Hematopoietic multipotent progenitor cell treated with erythropoietin and hydrocortisone succinate and interleukin-3 and kit ligand, for 17 days (in vitro differentiated cells): ENCODE data around the gene SERPINA1.
"Not testable (repeated sequence)": the region's sequence is repeated elsewhere in the genome, so short reads cannot be mapped to it uniquely, and the experiment has no call there.

Source experiments
- DNase-seq: peaks from one replicate; pipeline ENCODE4 v3.0.0-alpha.2; 2015; ENCODE audit warnings: low spot score

The SERPINA1 gene

GRCh38 chr14:94388384-94389103 lies at the start of gene SERPINA1:
SERPINA1 (minus strand) TSS chr14:94388602; CDS start chr14:94383237, 5,365 bp downstream.
- no peak for DNase-seq

GRCh38 chr14:94428610-94429009 lies 40.2 kb upstream of the SERPINA1 start:
- DNase-seq: no peak

- no peak for DNase-seq
These were observed 38.7 kb upstream of the SERPINA1 start for GRCh38 chr14:94427016-94427613.

GRCh38 chr14:94426526-94426925 lies 38.1 kb upstream of the SERPINA1 start:
- no peak for DNase-seq

GRCh38 chr14:94424371-94424770 lies 36.0 kb upstream of the SERPINA1 start:
- no peak for DNase-seq

- DNase-seq: peak; percentile 10
These were observed 35.2 kb upstream of the SERPINA1 start for GRCh38 chr14:94423453-94424056.

- DNase-seq: no peak
These were observed 32.9 kb upstream of the SERPINA1 start for GRCh38 chr14:94421316-94421715.

- DNase-seq: not testable (repeated sequence)
These were observed 29.2 kb upstream of the SERPINA1 start for GRCh38 chr14:94417497-94418205.

- DNase-seq: no peak
These were observed 24.6 kb upstream of the SERPINA1 start for GRCh38 chr14:94412671-94413638.

GRCh38 chr14:94411638-94412037 lies 23.2 kb upstream of the SERPINA1 start:
- DNase-seq: no peak

- not testable (repeated sequence) for DNase-seq
These were observed 21.0 kb upstream of the SERPINA1 start for GRCh38 chr14:94409430-94409829.

GRCh38 chr14:94408546-94409095 lies 20.2 kb upstream of the SERPINA1 start:
- no peak for DNase-seq

GRCh38 chr14:94407906-94408305 lies 19.5 kb upstream of the SERPINA1 start:
- no peak for DNase-seq

- DNase-seq: no peak
These were observed 18.5 kb upstream of the SERPINA1 start for GRCh38 chr14:94406910-94407309.

GRCh38 chr14:94405486-94405885 lies 17.1 kb upstream of the SERPINA1 start:
- no peak for DNase-seq

- DNase-seq: no peak
These were observed 16.2 kb upstream of the SERPINA1 start for GRCh38 chr14:94404561-94404960.

- no peak for DNase-seq
These were observed 15.0 kb upstream of the SERPINA1 start for GRCh38 chr14:94403312-94403932.

- no peak for DNase-seq
These were observed 12.7 kb upstream of the SERPINA1 start for GRCh38 chr14:94401083-94401482.

GRCh38 chr14:94400422-94400841 lies 12.0 kb upstream of the SERPINA1 start:
- no peak for DNase-seq

GRCh38 chr14:94398536-94398935 lies 10.1 kb upstream of the SERPINA1 start:
- DNase-seq: no peak

- no peak for DNase-seq
These were observed 9.7 kb upstream of the SERPINA1 start for GRCh38 chr14:94398182-94398479.
